Muscle layer of duodenum (tissue), 2 donors: ENCODE data around the gene MYRFL.

Source experiments
- H3K27ac ChIP-seq: one replicate; pipeline ENCODE4 v1.7.0; 2013; ENCODE audit warnings: mild to moderate bottlenecking, low read length
- H3K27me3 ChIP-seq: one replicate; pipeline ENCODE4 v1.7.0; 2013; ENCODE audit warnings: low read depth, mild to moderate bottlenecking, control low read depth, low read length
- H3K36me3 ChIP-seq, 2 donors: one replicate each; pipeline ENCODE4 v1.7.0; 2013; ENCODE audit warnings: low read length in 2 of 2, control low read depth in 1 of 2, mild to moderate bottlenecking in 1 of 2; ENCODE audit not compliant: insufficient read depth in 2 of 2, control insufficient read depth in 1 of 2
- H3K4me1 ChIP-seq, 2 donors: one replicate each; pipeline ENCODE4 v1.7.0; 2013; ENCODE audit warnings: low read length in 2 of 2, mild to moderate bottlenecking in 2 of 2, control low read depth in 1 of 2, moderate library complexity in 1 of 2; ENCODE audit not compliant: insufficient read depth in 2 of 2, control insufficient read depth in 1 of 2
- H3K4me3 ChIP-seq, 2 donors: one replicate each; pipeline ENCODE4 v1.7.0; 2013; ENCODE audit warnings: low read length in 2 of 2, low read depth in 1 of 2, mild to moderate bottlenecking in 1 of 2
- H3K9me3 ChIP-seq, 2 donors: one replicate each; pipeline ENCODE4 v1.7.0; 2013; ENCODE audit warnings: low read length in 2 of 2, control low read depth in 1 of 2, mild to moderate bottlenecking in 1 of 2; ENCODE audit not compliant: control insufficient read depth in 1 of 2
- donor health status: healthy.

Gene MYRFL

GRCh38 chr12:70002912-70003255 is 177.9 kb downstream of the MYRFL start:
- H3K4me3 ChIP-seq = no peak overlapping the region
- H3K9me3 ChIP-seq = no peaks in the 10 kb centered on the region
- peak overlapping the region; percentile 68 for H3K27ac ChIP-seq
- H3K36me3 ChIP-seq = no peaks in the 10 kb centered on the region
- H3K4me1 ChIP-seq = peaks cover 0 to 6% of the 10 kb centered on the region in 2 donors
- H3K27me3 ChIP-seq = no peaks in the 10 kb centered on the region

GRCh38 chr12:70005864-70006618 is 181.0 kb downstream of the MYRFL start:
- Histone ChIP-seq H3K9me3 (peaks cover 0 to 14% of the 10 kb centered on the region in 2 donors), H3K4me1 (peaks cover 0 to 6% of the 10 kb centered on the region in 2 donors), H3K4me3 (no peak overlapping the region), H3K36me3 (no peaks in the 10 kb centered on the region), H3K27ac (no peak overlapping the region), H3K27me3 (no peaks in the 10 kb centered on the region)

- H3K4me3 ChIP-seq = no peak overlapping the region
- H3K9me3 ChIP-seq = peaks cover 0 to 14% of the 10 kb centered on the region in 2 donors
- H3K27me3 ChIP-seq = no peaks in the 10 kb centered on the region
- H3K36me3 ChIP-seq = no peaks in the 10 kb centered on the region
- no peak overlapping the region for H3K27ac ChIP-seq
- H3K4me1 ChIP-seq = peaks cover 0 to 6% of the 10 kb centered on the region in 2 donors
Observed at GRCh38 chr12:70006619-70006973, 181.6 kb downstream of the MYRFL start.

- Histone ChIP-seq H3K36me3 (no peaks in the 10 kb centered on the region), H3K27me3 (no peaks in the 10 kb centered on the region), H3K9me3 (peaks cover 0 to 14% of the 10 kb centered on the region in 2 donors), H3K4me1 (peaks cover 0 to 2% of the 10 kb centered on the region in 2 donors), H3K27ac (no peak overlapping the region), H3K4me3 (no peak overlapping the region)
Observed at GRCh38 chr12:70007687-70008086, 182.7 kb downstream of the MYRFL start.
